ENCODE results near the gene SCYGR6. TPM values are rescaled to one million over a fixed set of nuclear protein-coding genes. Genes with fewer than 3 reads are reported as not detected.
"Not testable (repeated sequence)": the region's sequence is repeated elsewhere in the genome, so short reads cannot be mapped to it uniquely, and the experiment has no call there.

Gene SCYGR6
- total RNA-seq, 2 experiments from 2014 or later: not detected

- intact Hi-C loops (cut with DNase I, micrococcal nuclease): no loop called here
- CTCF ChIA-PET: no interaction called here
- Histone ChIP-seq H3K4me3 (ENCODE audit: low read length) (no peak overlapping the region), H3K4me1 (ENCODE audit: insufficient read depth, low read length) (no peaks in the 10 kb centered on the region), H3K27ac (ENCODE audit: low read depth in 1 of 2, low read length in 2 of 2) (no peak overlapping the region), H3K9me3 (ENCODE audit: control insufficient read depth in 1 of 2, insufficient read depth in 1 of 2, low read length in 2 of 2) (peaks cover 0 to 5% of the 10 kb centered on the region in 2 experiments), H3K36me3 (ENCODE audit: insufficient read depth, low read length) (no peaks in the 10 kb centered on the region), H3K27me3 (ENCODE audit: control insufficient read depth in 1 of 2, insufficient read depth in 2 of 2, low read length in 2 of 2) (no peaks in the 10 kb centered on the region)
- POLR2A ChIA-PET: no interaction called here
- Mint-ChIP-seq H3K9me3 (no peaks in the 10 kb centered on the region), H3K27me3 (no peaks in the 10 kb centered on the region), H3K4me1 (ENCODE audit: low read depth) (no peaks in the 10 kb centered on the region), H3K4me3 (no peak overlapping the region), H3K36me3 (ENCODE audit: low read depth) (no peaks in the 10 kb centered on the region), H3K27ac (no peak overlapping the region)
- TF ChIP-seq, protein P1, sequence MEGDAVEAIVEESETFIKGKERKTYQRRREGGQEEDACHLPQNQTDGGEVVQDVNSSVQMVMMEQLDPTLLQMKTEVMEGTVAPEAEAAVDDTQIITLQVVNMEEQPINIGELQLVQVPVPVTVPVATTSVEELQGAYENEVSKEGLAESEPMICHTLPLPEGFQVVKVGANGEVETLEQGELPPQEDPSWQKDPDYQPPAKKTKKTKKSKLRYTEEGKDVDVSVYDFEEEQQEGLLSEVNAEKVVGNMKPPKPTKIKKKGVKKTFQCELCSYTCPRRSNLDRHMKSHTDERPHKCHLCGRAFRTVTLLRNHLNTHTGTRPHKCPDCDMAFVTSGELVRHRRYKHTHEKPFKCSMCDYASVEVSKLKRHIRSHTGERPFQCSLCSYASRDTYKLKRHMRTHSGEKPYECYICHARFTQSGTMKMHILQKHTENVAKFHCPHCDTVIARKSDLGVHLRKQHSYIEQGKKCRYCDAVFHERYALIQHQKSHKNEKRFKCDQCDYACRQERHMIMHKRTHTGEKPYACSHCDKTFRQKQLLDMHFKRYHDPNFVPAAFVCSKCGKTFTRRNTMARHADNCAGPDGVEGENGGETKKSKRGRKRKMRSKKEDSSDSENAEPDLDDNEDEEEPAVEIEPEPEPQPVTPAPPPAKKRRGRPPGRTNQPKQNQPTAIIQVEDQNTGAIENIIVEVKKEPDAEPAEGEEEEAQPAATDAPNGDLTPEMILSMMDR (IDR thresholded peaks at IDR 0.05): no peak
- DNase-seq (peak in 1 of 14 experiments; percentile 13), ATAC-seq (ENCODE audit: poor library complexity) (no peak)
Observed at GRCh38 chr2:227748079-227748478, 23.5 kb upstream of the SCYGR6 start.

GRCh38 chr2:227745594-227745993 lies 21.0 kb upstream of the SCYGR6 start, which contains the start of gene SCYGR8:
TSS of gene SCYGR8 (plus strand) at chr2:227745894. CDS start at chr2:227745894, 0 bp downstream.
- ChIA-PET CTCF (no interaction called here), POLR2A (no interaction called here)
- Mint-ChIP-seq H3K36me3 (ENCODE audit: low read depth) (no peaks in the 10 kb centered on the region), H3K4me1 (ENCODE audit: low read depth) (no peaks in the 10 kb centered on the region), H3K27me3 (peaks cover 4% of the 10 kb centered on the region), H3K27ac (no peak within 1 kb of the TSS), H3K9me3 (no peaks in the 10 kb centered on the region), H3K4me3 (no peak within 1 kb of the TSS)
- no peaks in the 10 kb centered on the region for H3K4me1 ChIP-seq (ENCODE audit: insufficient read depth, low read length)
- intact Hi-C loops (cut with DNase I, micrococcal nuclease): no loop called here
- TF ChIP-seq, protein P1 (IDR thresholded peaks at IDR 0.05): no peak
- peaks cover 0 to 5% of the 10 kb centered on the region in 2 experiments for H3K9me3 ChIP-seq (ENCODE audit: control insufficient read depth in 1 of 2, insufficient read depth in 1 of 2, low read length in 2 of 2)
- H3K36me3 ChIP-seq (ENCODE audit: insufficient read depth, low read length): no peaks in the 10 kb centered on the region
- no peak for ATAC-seq (ENCODE audit: poor library complexity)
- DNase-seq: no peak
- no peak within 1 kb of the TSS for H3K27ac ChIP-seq (ENCODE audit: low read depth in 1 of 2, low read length in 2 of 2)
- H3K4me3 ChIP-seq (ENCODE audit: low read length): no peak within 1 kb of the TSS
- H3K27me3 ChIP-seq (ENCODE audit: control insufficient read depth in 1 of 2, insufficient read depth in 2 of 2, low read length in 2 of 2): no peaks in the 10 kb centered on the region

GRCh38 chr2:227740705-227741104 lies 16.1 kb upstream of the SCYGR6 start:
- H3K36me3 Mint-ChIP-seq (ENCODE audit: low read depth); CTCF ChIA-PET; H3K27me3 ChIP-seq (ENCODE audit: control insufficient read depth in 1 of 2, insufficient read depth in 2 of 2, low read length in 2 of 2); H3K9me3 ChIP-seq (ENCODE audit: control insufficient read depth in 1 of 2, insufficient read depth in 1 of 2, low read length in 2 of 2); ATAC-seq (ENCODE audit: poor library complexity); H3K36me3 ChIP-seq (ENCODE audit: insufficient read depth, low read length); H3K4me1 Mint-ChIP-seq (ENCODE audit: low read depth); H3K4me3 ChIP-seq (ENCODE audit: low read length); H3K9me3 Mint-ChIP-seq; H3K4me3 Mint-ChIP-seq; H3K27ac Mint-ChIP-seq; H3K27me3 Mint-ChIP-seq; intact Hi-C loops (cut with DNase I, micrococcal nuclease); H3K4me1 ChIP-seq (ENCODE audit: insufficient read depth, low read length); H3K27ac ChIP-seq (ENCODE audit: low read depth in 1 of 2, low read length in 2 of 2): not testable (repeated sequence)
- DNase-seq: peak in 3 of 14 experiments; percentile 9 to 30 (median 24)
- POLR2A ChIA-PET: interaction anchor here (0.6 kb wide), 1 partner anchor 23 kb away, joined by 3 read pairs; no protein-coding TSS in a partner anchor

- Mint-ChIP-seq H3K4me3 (no peak overlapping the region), H3K4me1 (ENCODE audit: low read depth) (no peaks in the 10 kb centered on the region), H3K27ac (no peak overlapping the region), H3K36me3 (ENCODE audit: low read depth) (no peaks in the 10 kb centered on the region), H3K9me3 (no peaks in the 10 kb centered on the region), H3K27me3 (peaks cover 10% of the 10 kb centered on the region)
- no peaks in the 10 kb centered on the region for H3K4me1 ChIP-seq (ENCODE audit: insufficient read depth, low read length)
- ATAC-seq (ENCODE audit: poor library complexity) (no peak), DNase-seq (no peak)
- H3K27me3 ChIP-seq (ENCODE audit: control insufficient read depth in 1 of 2, insufficient read depth in 2 of 2, low read length in 2 of 2): no peaks in the 10 kb centered on the region
- intact Hi-C loops (cut with DNase I, micrococcal nuclease): no loop called here
- H3K36me3 ChIP-seq (ENCODE audit: insufficient read depth, low read length): no peaks in the 10 kb centered on the region
- no peak overlapping the region for H3K27ac ChIP-seq (ENCODE audit: low read depth in 1 of 2, low read length in 2 of 2)
- H3K9me3 ChIP-seq (ENCODE audit: control insufficient read depth in 1 of 2, insufficient read depth in 1 of 2, low read length in 2 of 2): no peaks in the 10 kb centered on the region
- H3K4me3 ChIP-seq (ENCODE audit: low read length): no peak overlapping the region
- TF ChIP-seq, protein P1 (IDR thresholded peaks at IDR 0.05): no peak
- CTCF ChIA-PET: no interaction called here
- POLR2A ChIA-PET: no interaction called here
Observed at GRCh38 chr2:227739351-227739750, 14.8 kb upstream of the SCYGR6 start.
